Kidney (tissue), 14 donors: ENCODE data around the gene MCTP2. TPM values are rescaled to one million over a fixed set of nuclear protein-coding genes. Genes with fewer than 3 reads are reported as not detected.
A peak's percentile ranks its signal among the peaks of the same experiment; 100 is the strongest.

Source experiments
- DNase-seq, 5 donors: peaks; one replicate each; pipeline ENCODE4 v3.0.0-alpha.2; 2013 to 2020
- FAIRE-seq: peaks from 2 replicates; lab custom pipeline; 2012; peaks lifted over from hg19 to GRCh38; lab: Jason Lieb, UNC
- H3K27ac ChIP-seq, 2 donors: one replicate each; pipeline ENCODE4 v1.7.0; 2013; ENCODE audit warnings: low read depth in 2 of 2, low read length in 2 of 2, inconsistent platforms in 1 of 2
- H3K27me3 ChIP-seq: one replicate; pipeline ENCODE4 v1.7.1; 2013; ENCODE audit warnings: low read length, inconsistent platforms; ENCODE audit not compliant: control insufficient read depth, insufficient read depth
- H3K36me3 ChIP-seq, 3 donors: one replicate each; pipeline versions ENCODE4 v1.7.0 to v1.7.1; 2013; ENCODE audit warnings: low read length in 3 of 3, control low read depth in 1 of 3, inconsistent platforms in 1 of 3; ENCODE audit not compliant: insufficient read depth in 3 of 3, control insufficient read depth in 2 of 3
- H3K4me1 ChIP-seq, 3 donors: one replicate each; pipeline versions ENCODE4 v1.7.0 to v1.7.1; 2013; ENCODE audit warnings: low read length in 3 of 3, inconsistent platforms in 1 of 3, low read depth in 1 of 3; ENCODE audit not compliant: control insufficient read depth in 2 of 3, insufficient read depth in 2 of 3
- H3K4me3 ChIP-seq, 3 donors: one replicate each; pipeline versions ENCODE4 v1.7.0 to v1.8.1; 2013; ENCODE audit warnings: low read length in 3 of 3, control low read depth in 1 of 3, inconsistent platforms in 1 of 3
- H3K9ac ChIP-seq, 3 donors: one replicate each; pipeline versions ENCODE4 v1.7.0 to v1.7.1; 2013; ENCODE audit warnings: low read length in 3 of 3, control low read depth in 1 of 3, inconsistent platforms in 1 of 3
- H3K9me3 ChIP-seq, 3 donors: one replicate each; pipeline versions ENCODE4 v1.7.0 to v1.7.1; 2013; ENCODE audit warnings: low read length in 3 of 3, control low read depth in 1 of 3, inconsistent platforms in 1 of 3; ENCODE audit not compliant: control insufficient read depth in 2 of 3, insufficient read depth in 1 of 3
- intact Hi-C: fragments of 100-400 bp; cut with DNase I; formaldehyde crosslinking; loops from one replicate; pipeline ENCODE4 v1.11.1; 2022
- polyA plus RNA-seq: library from polyadenylated mRNA; stranded (reverse); fragments of 350-450 nt; fragmentation: Illumina TruSeq; extraction: RNeasy Lipid Tissue Mini Kit (QIAGEN cat#74804); gene quantifications from one replicate; pipeline ENCODE4 v1.2.3, GENCODE V29; 2014; ENCODE audit warnings: low read depth, low replicate concordance; ENCODE audit not compliant: insufficient read depth
- total RNA-seq: library from RNA; stranded (reverse); fragmentation: NEBNext Ultra II Directional; extraction: Animal tissue kit (Norgen Biotek cat#: 25700); gene quantifications from one replicate; pipeline ENCODE4 v1.2.1, GENCODE V29; 2021
- TF ChIP-seq, protein P1 (sequence below): IDR thresholded peaks from 3 replicates; pipeline ENCODE4 v1.5.1; 2012; ENCODE audit warnings: mild to moderate bottlenecking, moderate library complexity, borderline replicate concordance; ENCODE audit not compliant: insufficient read depth; ENCODE audit errors: extremely low read depth
- donor health status: control.
- donor health status: control.
- donor health status: control.
- donor health status: control.
- donor health status: control.
- donor health status: DM: yes; HTN: yes; CAD: no.
- donor health status: Normal renal cell carcinoma (clear cell type).

MCTP2 gene
- total and polyA plus RNA-seq, 2 donors from 2014 or later = 1.2 to 21.1 TPM

DNA sequence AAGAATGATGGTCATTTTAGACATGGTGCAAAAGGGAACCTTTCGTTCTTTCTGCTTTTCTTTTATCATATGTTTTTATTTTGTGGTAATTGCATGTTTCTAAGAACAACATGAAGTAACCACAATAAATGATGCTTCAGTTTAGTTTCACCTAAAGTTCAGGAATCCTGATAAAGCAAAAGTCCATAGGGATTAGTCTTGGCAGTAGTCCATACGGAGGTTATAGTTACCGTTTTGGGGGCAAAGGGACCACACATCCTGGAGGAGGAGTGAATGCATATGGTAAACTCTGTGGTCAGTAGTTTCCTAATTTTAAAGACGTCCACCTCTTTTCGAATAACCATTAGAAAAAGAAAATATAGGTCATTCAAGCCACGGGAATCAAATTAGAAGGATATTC lies 141.5 kb downstream of the MCTP2 start:
- no peaks in the 10 kb centered on the region for H3K9me3 ChIP-seq
- no peak overlapping the region for H3K4me3 ChIP-seq
- no peak overlapping the region for H3K27ac ChIP-seq
- H3K27me3 ChIP-seq = no peaks in the 10 kb centered on the region
- no peak for FAIRE-seq
- TF ChIP-seq, protein P1, sequence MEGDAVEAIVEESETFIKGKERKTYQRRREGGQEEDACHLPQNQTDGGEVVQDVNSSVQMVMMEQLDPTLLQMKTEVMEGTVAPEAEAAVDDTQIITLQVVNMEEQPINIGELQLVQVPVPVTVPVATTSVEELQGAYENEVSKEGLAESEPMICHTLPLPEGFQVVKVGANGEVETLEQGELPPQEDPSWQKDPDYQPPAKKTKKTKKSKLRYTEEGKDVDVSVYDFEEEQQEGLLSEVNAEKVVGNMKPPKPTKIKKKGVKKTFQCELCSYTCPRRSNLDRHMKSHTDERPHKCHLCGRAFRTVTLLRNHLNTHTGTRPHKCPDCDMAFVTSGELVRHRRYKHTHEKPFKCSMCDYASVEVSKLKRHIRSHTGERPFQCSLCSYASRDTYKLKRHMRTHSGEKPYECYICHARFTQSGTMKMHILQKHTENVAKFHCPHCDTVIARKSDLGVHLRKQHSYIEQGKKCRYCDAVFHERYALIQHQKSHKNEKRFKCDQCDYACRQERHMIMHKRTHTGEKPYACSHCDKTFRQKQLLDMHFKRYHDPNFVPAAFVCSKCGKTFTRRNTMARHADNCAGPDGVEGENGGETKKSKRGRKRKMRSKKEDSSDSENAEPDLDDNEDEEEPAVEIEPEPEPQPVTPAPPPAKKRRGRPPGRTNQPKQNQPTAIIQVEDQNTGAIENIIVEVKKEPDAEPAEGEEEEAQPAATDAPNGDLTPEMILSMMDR = no peak
- no peak overlapping the region for H3K9ac ChIP-seq
- peaks cover 0 to 2% (median 0%) of the 10 kb centered on the region in 3 donors for H3K36me3 ChIP-seq
- peaks cover 0 to 3% (median 0%) of the 10 kb centered on the region in 3 donors for H3K4me1 ChIP-seq
- DNase-seq = peak in 1 of 5 donors; percentile 70
- intact Hi-C loops = no loop called here

DNA sequence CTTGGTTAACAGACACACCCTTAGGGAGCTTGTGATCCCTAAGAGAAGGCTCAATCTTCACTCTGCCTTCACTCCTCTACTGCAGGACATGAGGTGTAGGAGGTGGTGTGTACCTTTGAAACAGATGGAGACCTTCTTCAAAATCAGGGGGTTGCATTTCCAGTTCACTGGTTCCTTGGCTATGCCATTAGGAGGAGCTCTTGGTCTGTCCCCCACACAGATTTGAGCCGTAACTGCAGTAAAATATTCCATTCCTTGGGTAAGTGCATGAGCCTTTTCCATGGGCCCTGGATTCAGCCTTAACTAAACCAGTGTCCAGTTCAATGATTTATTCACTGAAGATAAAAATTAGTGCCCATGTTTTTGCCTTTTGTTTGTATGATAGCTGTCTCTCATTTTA lies 144.6 kb downstream of the MCTP2 start:
- Histone ChIP-seq H3K4me1 (no peaks in the 10 kb centered on the region), H3K27me3 (no peaks in the 10 kb centered on the region), H3K9ac (no peak overlapping the region), H3K36me3 (peaks cover 0 to 2% (median 0%) of the 10 kb centered on the region in 3 donors), H3K27ac (no peak overlapping the region), H3K4me3 (no peak overlapping the region), H3K9me3 (no peaks in the 10 kb centered on the region)
- intact Hi-C loops = no loop called here
- peak in 1 of 5 donors; percentile 46 for DNase-seq
- FAIRE-seq = no peak
- TF ChIP-seq, protein P1 = no peak

DNA sequence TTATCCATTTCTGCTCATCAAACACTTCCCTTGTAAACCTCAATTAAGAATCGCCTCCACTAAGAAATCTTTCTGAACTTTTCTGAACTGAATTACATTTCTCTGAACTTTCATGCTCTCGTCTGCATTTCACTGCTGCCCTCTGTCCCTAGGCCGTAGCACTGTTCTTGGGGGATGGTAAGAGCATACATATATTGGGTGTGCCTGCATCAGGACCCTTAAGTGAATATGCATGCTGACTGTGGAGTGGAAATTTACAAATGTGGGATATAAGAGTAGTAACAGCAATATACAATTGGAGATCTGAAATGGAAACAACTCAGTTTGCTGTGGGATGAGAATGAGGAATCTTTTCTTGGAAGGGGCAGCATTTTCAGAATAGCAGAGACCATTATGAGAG lies 148.6 kb downstream of the MCTP2 start:
- H3K4me3 ChIP-seq = no peak overlapping the region
- no peaks in the 10 kb centered on the region for H3K4me1 ChIP-seq
- no peaks in the 10 kb centered on the region for H3K9me3 ChIP-seq
- DNase-seq = no peak
- no peaks in the 10 kb centered on the region for H3K27me3 ChIP-seq
- H3K9ac ChIP-seq = no peak overlapping the region
- H3K36me3 ChIP-seq = peaks cover 0 to 2% (median 0%) of the 10 kb centered on the region in 3 donors
- no peak overlapping the region for H3K27ac ChIP-seq
- no peak for FAIRE-seq
- TF ChIP-seq, protein P1 = no peak
- intact Hi-C loops = no loop called here

DNA sequence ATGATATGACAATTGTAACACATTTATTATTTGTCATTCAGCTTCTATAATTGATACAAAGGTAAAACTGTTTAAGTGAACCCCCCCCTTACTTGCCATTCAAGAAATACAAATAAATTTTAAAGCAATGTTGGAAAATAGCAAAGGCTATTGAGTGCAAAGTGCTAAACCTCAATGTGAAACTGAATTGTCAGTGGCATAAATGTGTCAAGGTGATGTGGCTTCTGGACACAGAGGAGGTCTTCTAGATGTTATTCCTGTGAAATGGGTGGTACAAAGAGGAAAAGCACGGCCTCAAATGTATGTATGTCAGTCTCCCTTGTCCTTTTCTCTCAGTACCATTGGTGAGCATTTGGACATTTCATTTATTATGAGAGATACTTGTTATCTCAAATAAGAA lies 149.4 kb downstream of the MCTP2 start:
- DNase-seq = no peak
- TF ChIP-seq, protein P1 = no peak
- no peak overlapping the region for H3K4me3 ChIP-seq
- no peaks in the 10 kb centered on the region for H3K36me3 ChIP-seq
- no peak for FAIRE-seq
- intact Hi-C loops = no loop called here
- H3K27ac ChIP-seq = no peak overlapping the region
- H3K27me3 ChIP-seq = no peaks in the 10 kb centered on the region
- H3K4me1 ChIP-seq = no peaks in the 10 kb centered on the region
- no peaks in the 10 kb centered on the region for H3K9me3 ChIP-seq
- no peak overlapping the region for H3K9ac ChIP-seq
